ENCODE data around the gene PPP1R37. TPM values are rescaled to one million over a fixed set of nuclear protein-coding genes. Genes with fewer than 3 reads are reported as not detected.

Gene PPP1R37
- total and polyA plus RNA-seq, 2 of the 8 experiments (the other 6 are each of a cell fraction or from before 2014, with no cell fraction given), result 14.6 to 25.7 TPM

DNA sequence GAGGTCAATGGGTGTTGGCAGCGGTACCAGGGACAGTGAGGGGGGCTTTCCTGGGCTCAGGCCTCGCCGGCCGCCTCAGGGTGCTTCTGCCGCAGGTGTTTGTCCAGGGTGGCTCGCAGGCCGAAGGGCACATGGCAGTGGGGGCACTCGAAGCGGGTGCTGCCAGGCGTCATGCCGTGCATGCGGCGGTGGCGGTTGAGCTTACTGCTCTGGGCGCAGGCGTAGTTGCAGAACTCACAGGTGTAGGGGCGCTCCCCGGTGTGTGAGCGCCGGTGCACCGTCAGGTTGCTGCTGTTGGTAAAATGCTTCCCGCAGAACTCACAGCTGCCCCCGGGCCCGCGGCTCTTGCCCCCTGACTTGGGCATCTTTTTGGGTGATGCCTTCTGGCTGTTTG is 21.4 kb upstream of the PPP1R37 start:
- TF ChIP-seq CBX5 (IDR thresholded peaks at IDR 0.05; ENCODE audit: low read depth, low read length), result no peak
- no peak for TF ChIP-seq CBX8 (IDR thresholded peaks at IDR 0.05; ENCODE audit: borderline replicate concordance, low read depth, low read length)

More for the DNA sequence above, 21.4 kb upstream of the PPP1R37 start:
- POLR2A ChIA-PET (ENCODE audit: partially characterized antibody), result interaction anchor here (0.9 to 3.4 kb wide), 10 partner anchors 10 to 165 kb away, joined by 3 to 16 read pairs (median 4); partner anchors contain the start of gene PPP1R37
- no peak overlapping the region for H2AFZ ChIP-seq (ENCODE audit: low read length)
- no peak overlapping the region for H3K4me3 ChIP-seq (ENCODE audit: extremely low read depth in 1 of 4, insufficient read depth in 2 of 4, low read depth in 3 of 4, low read length in 4 of 4)
- H3K4me1 ChIP-seq (replicated peaks in 1 of 4; ENCODE audit: control insufficient read depth in 3 of 4, insufficient read depth in 4 of 4, low read length in 3 of 4), result peaks cover 2 to 10% (median 5%) of the 10 kb centered on the region in 4 experiments; a peak in 6 of 7 replicates
- H3K9me3 ChIP-seq (ENCODE audit: insufficient read depth in 2 of 2, low read depth in 1 of 2, low read length in 1 of 2), result no peaks in the 10 kb centered on the region
- no peak overlapping the region for H2BK120ac ChIP-seq (replicated peaks; ENCODE audit: low read depth, low read length)
- no peak overlapping the region for H3K14ac ChIP-seq (ENCODE audit: insufficient read length)
- DNase-seq (ENCODE audit: low read depth in 1 of 2, low spot score in 2 of 2) (no peak), FAIRE-seq (no peak)
- no peak overlapping the region for H4K5ac ChIP-seq (ENCODE audit: insufficient read length, low read depth, low read length)
- H4K8ac ChIP-seq (ENCODE audit: extremely low read depth, insufficient read depth, low read length), result no peak overlapping the region
- H3K27me3 ChIP-seq (replicated peaks in 1 of 4; ENCODE audit: control insufficient read depth in 3 of 4, extremely low read depth in 1 of 4, insufficient read depth in 3 of 4, low read length in 3 of 4), result no peaks in the 10 kb centered on the region
- peaks cover 2 to 5% of the 10 kb centered on the region in 2 experiments for H4K20me1 ChIP-seq (replicated peaks in 1 of 2; ENCODE audit: control insufficient read depth in 1 of 2, insufficient read depth in 2 of 2, low read length in 2 of 2)
- no peaks in the 10 kb centered on the region for H3K79me1 ChIP-seq (ENCODE audit: low read depth, low read length)
- H3K9ac ChIP-seq (replicated peaks in 1 of 4; ENCODE audit: extremely low read depth in 1 of 4, low read depth in 3 of 4, low read length in 3 of 4), result no peak overlapping the region
- peaks cover 6% of the 10 kb centered on the region; the same call in 1 of the 2 replicates for H3K23me2 ChIP-seq (ENCODE audit: low read depth, low read length)
- H3K4ac ChIP-seq (replicated peaks; ENCODE audit: insufficient read length, low read depth, low read length), result no peak overlapping the region
- H3K27ac ChIP-seq (ENCODE audit: low read depth, low read length), result no peak overlapping the region
- H2BK5ac ChIP-seq (ENCODE audit: low read depth, low read length), result no peak overlapping the region
- no peak overlapping the region for H3K23ac ChIP-seq (ENCODE audit: insufficient read length)
- H3K18ac ChIP-seq (ENCODE audit: extremely low read depth, low read length), result no peak overlapping the region
- CTCF ChIA-PET (ENCODE audit: partially characterized antibody), result interaction anchor here (1.0 to 2.1 kb wide), 9 partner anchors 9 to 120 kb away, joined by 3 to 11 read pairs (median 4); no protein-coding TSS in a partner anchor
- peaks cover 0 to 10% of the 10 kb centered on the region in 2 experiments; a peak in 2 of 4 replicates for H3K79me2 ChIP-seq (ENCODE audit: control insufficient read depth in 1 of 2, insufficient read depth in 2 of 2, low read length in 2 of 2)
- no peak overlapping the region for H2BK12ac ChIP-seq (ENCODE audit: low read depth, low read length)
- no peak overlapping the region for H2AK5ac ChIP-seq (ENCODE audit: low read depth, low read length)
- H2BK15ac ChIP-seq (ENCODE audit: low read length), result no peak overlapping the region
- H3K36me3 ChIP-seq (ENCODE audit: control insufficient read depth in 2 of 4, insufficient read depth in 4 of 4, low read length in 3 of 4), result peaks cover 2 to 40% (median 20%) of the 10 kb centered on the region in 4 experiments; a peak in 6 of 8 replicates
- H4K91ac ChIP-seq (replicated peaks; ENCODE audit: insufficient read length, low read length), result no peak overlapping the region
- H2BK20ac ChIP-seq (ENCODE audit: low read length), result no peak overlapping the region
- H3K4me2 ChIP-seq (ENCODE audit: insufficient read depth in 1 of 2, low read depth in 2 of 2, low read length in 2 of 2), result no peak overlapping the region
- 90% methylated on average over 25 of the region's 25 CpGs; no CpG with 5 or more reads in 1 of the 2 experiments for WGBS, 2 experiments (ENCODE audit: extremely low coverage in 1 of 2, insufficient coverage in 1 of 2, insufficient read length in 1 of 2, insufficient replicate concordance in 2 of 2, low coverage in 1 of 2, low lambda C conversion rate in 2 of 2, missing lambda C conversion rate in 1 of 2)
- no peak overlapping the region for H3K56ac ChIP-seq (replicated peaks; ENCODE audit: insufficient read length, low read depth, low read length)
